Mesothelial cell of epicardium (in vitro differentiated cells): ENCODE results near the gene FRMPD2. TPM values are rescaled to one million over a fixed set of nuclear protein-coding genes. Genes with fewer than 3 reads are reported as not detected.

ENCODE experiments used
- DNase-seq, 2 experiments: peaks; one replicate each; pipeline ENCODE4 v3.0.0; 2021; ENCODE audit warnings: low spot score in 2 of 2; ENCODE audit not compliant: unreplicated experiment in 2 of 2
- H3K27ac Mint-ChIP-seq: 2 replicates; pipeline ENCODE4 v1.8.0; 2021; ENCODE audit warnings: mixed read lengths
- H3K27me3 Mint-ChIP-seq: 2 replicates; pipeline ENCODE4 v1.8.0; 2021; ENCODE audit warnings: low read depth, mixed read lengths
- H3K36me3 Mint-ChIP-seq: 2 replicates; pipeline ENCODE4 v1.8.0; 2021; ENCODE audit warnings: mixed read lengths
- H3K4me1 Mint-ChIP-seq: 2 replicates; pipeline ENCODE4 v1.8.0; 2021; ENCODE audit warnings: mixed read lengths
- H3K4me3 Mint-ChIP-seq: 2 replicates; pipeline ENCODE4 v1.8.0; 2021; ENCODE audit warnings: mild to moderate bottlenecking, moderate library complexity, mixed read lengths
- H3K9me3 Mint-ChIP-seq: 2 replicates; pipeline ENCODE4 v1.8.0; 2021; ENCODE audit warnings: mixed read lengths
- total RNA-seq: library from RNA; stranded (reverse); gene quantifications from 3 replicates; pipeline ENCODE4 v1.2.1, GENCODE V29; 2021
- TF ChIP-seq, protein P1 (sequence below): fragments of 200-600 bp; sonication (generic); IDR thresholded peaks from one replicate; pipeline ENCODE4 v1.5.0; 2021; ENCODE audit warnings: antibody characterized with exemption; ENCODE audit not compliant: unreplicated experiment

Gene FRMPD2
- total RNA-seq, 1 donor from 2014 or later = 0.18 TPM

DNA sequence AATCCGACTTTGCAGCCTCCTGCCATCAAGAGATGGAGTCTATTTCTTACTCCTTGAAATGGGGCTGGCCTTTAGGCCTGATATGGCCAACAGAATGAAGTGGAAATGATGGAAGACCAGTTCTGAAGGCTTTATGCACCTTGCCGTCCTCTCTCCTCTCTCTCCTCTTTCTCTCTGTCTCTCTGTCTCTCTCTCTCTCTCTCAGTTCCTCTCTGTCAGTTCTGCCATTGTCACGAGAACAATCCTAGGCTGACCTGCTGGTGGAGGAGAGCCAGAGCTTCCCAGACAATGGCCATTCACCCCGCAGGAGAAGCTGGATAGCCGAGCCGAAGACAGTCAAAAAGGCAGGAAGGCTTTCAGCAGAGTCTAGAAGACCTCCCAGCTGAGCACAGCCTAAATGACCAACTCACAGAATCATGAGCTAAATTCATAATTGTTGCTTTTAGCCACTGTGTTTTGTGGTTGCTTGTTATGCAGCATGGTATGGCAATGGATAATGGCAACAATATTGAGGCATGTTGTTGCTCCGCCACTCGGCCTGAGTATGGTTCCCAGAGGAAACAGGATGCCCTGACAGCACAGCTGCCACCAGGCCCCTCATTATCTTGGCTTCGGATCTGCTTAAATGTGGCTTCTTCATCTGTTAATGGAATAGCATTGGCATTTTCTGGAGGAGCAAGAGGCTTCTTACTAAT lies 35.5 kb downstream of the FRMPD2 start:
- TF ChIP-seq, protein P1, sequence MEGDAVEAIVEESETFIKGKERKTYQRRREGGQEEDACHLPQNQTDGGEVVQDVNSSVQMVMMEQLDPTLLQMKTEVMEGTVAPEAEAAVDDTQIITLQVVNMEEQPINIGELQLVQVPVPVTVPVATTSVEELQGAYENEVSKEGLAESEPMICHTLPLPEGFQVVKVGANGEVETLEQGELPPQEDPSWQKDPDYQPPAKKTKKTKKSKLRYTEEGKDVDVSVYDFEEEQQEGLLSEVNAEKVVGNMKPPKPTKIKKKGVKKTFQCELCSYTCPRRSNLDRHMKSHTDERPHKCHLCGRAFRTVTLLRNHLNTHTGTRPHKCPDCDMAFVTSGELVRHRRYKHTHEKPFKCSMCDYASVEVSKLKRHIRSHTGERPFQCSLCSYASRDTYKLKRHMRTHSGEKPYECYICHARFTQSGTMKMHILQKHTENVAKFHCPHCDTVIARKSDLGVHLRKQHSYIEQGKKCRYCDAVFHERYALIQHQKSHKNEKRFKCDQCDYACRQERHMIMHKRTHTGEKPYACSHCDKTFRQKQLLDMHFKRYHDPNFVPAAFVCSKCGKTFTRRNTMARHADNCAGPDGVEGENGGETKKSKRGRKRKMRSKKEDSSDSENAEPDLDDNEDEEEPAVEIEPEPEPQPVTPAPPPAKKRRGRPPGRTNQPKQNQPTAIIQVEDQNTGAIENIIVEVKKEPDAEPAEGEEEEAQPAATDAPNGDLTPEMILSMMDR = no peak
- Mint-ChIP-seq H3K9me3 (no peaks in the 10 kb centered on the region), H3K27ac (no peak overlapping the region), H3K27me3 (no peaks in the 10 kb centered on the region), H3K4me3 (no peak overlapping the region), H3K4me1 (no peaks in the 10 kb centered on the region), H3K36me3 (no peaks in the 10 kb centered on the region)
- no peak for DNase-seq

- Mint-ChIP-seq H3K27me3 (no peaks in the 10 kb centered on the region), H3K9me3 (no peaks in the 10 kb centered on the region), H3K4me1 (no peaks in the 10 kb centered on the region), H3K4me3 (no peak overlapping the region), H3K27ac (no peak overlapping the region), H3K36me3 (no peaks in the 10 kb centered on the region)
- no peak for DNase-seq
- TF ChIP-seq, protein P1 = no peak
Measured at GRCh38 chr10:48237259-48238250, 36.9 kb downstream of the FRMPD2 start.

GRCh38 chr10:48236199-48236621 lies 38.3 kb downstream of the FRMPD2 start:
- no peaks in the 10 kb centered on the region for H3K27me3 Mint-ChIP-seq
- no peaks in the 10 kb centered on the region for H3K4me1 Mint-ChIP-seq
- TF ChIP-seq, protein P1 = no peak
- DNase-seq = no peak
- no peak overlapping the region for H3K4me3 Mint-ChIP-seq
- H3K9me3 Mint-ChIP-seq = no peaks in the 10 kb centered on the region
- H3K27ac Mint-ChIP-seq = no peak overlapping the region
- H3K36me3 Mint-ChIP-seq = no peaks in the 10 kb centered on the region

GRCh38 chr10:48235501-48235900 lies 39.0 kb downstream of the FRMPD2 start:
- no peak overlapping the region for H3K27ac Mint-ChIP-seq
- no peaks in the 10 kb centered on the region for H3K36me3 Mint-ChIP-seq
- no peaks in the 10 kb centered on the region for H3K4me1 Mint-ChIP-seq
- H3K27me3 Mint-ChIP-seq = no peaks in the 10 kb centered on the region
- no peaks in the 10 kb centered on the region for H3K9me3 Mint-ChIP-seq
- TF ChIP-seq, protein P1 = no peak
- no peak overlapping the region for H3K4me3 Mint-ChIP-seq
- DNase-seq = no peak

- Mint-ChIP-seq H3K9me3 (no peaks in the 10 kb centered on the region), H3K27ac (no peak overlapping the region), H3K27me3 (no peaks in the 10 kb centered on the region), H3K4me1 (no peaks in the 10 kb centered on the region), H3K36me3 (no peaks in the 10 kb centered on the region), H3K4me3 (no peak overlapping the region)
- TF ChIP-seq, protein P1 = no peak
- DNase-seq = no peak
Measured at GRCh38 chr10:48234787-48235186, 39.7 kb downstream of the FRMPD2 start.
